ENCODE data around the gene FRMD1. TPM values are rescaled to one million over a fixed set of nuclear protein-coding genes. Genes with fewer than 3 reads are reported as not detected.

The FRMD1 gene
- total and polyA plus RNA-seq, 2 donors = 1.3 to 23.1 TPM

DNA sequence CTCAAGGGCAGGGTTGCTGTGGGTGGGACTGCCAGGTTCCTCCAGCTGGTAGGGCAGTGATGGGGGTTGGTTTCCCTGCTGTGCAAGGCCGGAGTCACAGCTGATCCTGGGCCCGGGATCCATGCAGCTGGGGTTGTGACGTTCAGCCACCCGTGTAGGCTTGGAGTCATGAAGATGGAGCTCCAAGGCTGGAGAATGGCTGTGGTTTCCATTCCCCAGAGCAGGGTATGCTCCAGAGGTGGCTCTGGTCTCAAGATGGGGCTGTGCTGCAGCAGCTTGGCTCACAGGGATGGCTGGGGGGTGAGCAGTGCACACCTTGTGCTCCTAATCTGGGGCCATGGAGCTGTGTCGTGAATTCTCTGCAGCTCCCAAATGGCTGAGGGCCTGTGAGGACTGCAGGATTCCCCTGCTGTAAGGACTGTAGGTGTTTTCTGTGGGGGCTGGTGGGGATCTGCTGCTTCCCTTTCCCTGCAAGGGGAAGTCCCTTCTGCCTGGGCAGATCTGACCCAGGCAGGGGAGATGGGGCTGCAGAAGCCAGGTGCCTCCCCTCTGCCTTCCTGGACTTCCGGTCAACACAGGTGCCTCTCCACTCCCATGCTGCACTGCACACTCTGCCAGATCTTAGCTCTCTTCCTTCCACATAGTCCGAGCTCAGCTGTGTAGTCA is 65.6 kb downstream of the FRMD1 start:
- 75% methylated on average over 7 of the region's 7 CpGs for WGBS
- H3K4me1 ChIP-seq (ENCODE audit: control insufficient read depth in 2 of 2, insufficient read depth in 2 of 2, low read length in 2 of 2) = peaks cover 0 to 8% of the 10 kb centered on the region in 2 donors

GRCh38 chr6:168012431-168013249 is 66.4 kb downstream of the FRMD1 start:
- WGBS = 85% methylated on average over 13 of the region's 13 CpGs
- Histone ChIP-seq H3K27ac (ENCODE audit: low read depth in 1 of 2, low read length in 1 of 2) (no peak overlapping the region), H3K4me3 (ENCODE audit: low read length in 2 of 2) (no peak overlapping the region), H3K9me3 (ENCODE audit: control insufficient read depth in 2 of 2, insufficient read depth in 1 of 2, low read length in 1 of 2) (peaks cover 5 to 26% of the 10 kb centered on the region in 2 donors), H3K4me1 (ENCODE audit: control insufficient read depth in 2 of 2, insufficient read depth in 2 of 2, low read length in 2 of 2) (peaks cover 0 to 8% of the 10 kb centered on the region in 2 donors), H3K36me3 (ENCODE audit: control insufficient read depth in 2 of 2, insufficient read depth in 2 of 2, low read length in 1 of 2) (no peaks in the 10 kb centered on the region), H3K27me3 (ENCODE audit: control insufficient read depth in 2 of 2, insufficient read depth in 1 of 2, low read length in 1 of 2) (no peaks in the 10 kb centered on the region)
- no peak for DNase-seq (ENCODE audit: low read depth in 6 of 9, low spot score in 9 of 9)

More for the DNA sequence above, 65.6 kb downstream of the FRMD1 start:
- H3K36me3 ChIP-seq (ENCODE audit: control insufficient read depth in 2 of 2, insufficient read depth in 2 of 2, low read length in 1 of 2) = no peaks in the 10 kb centered on the region
- H3K27me3 ChIP-seq (ENCODE audit: control insufficient read depth in 2 of 2, insufficient read depth in 1 of 2, low read length in 1 of 2) = no peaks in the 10 kb centered on the region
- H3K9me3 ChIP-seq (ENCODE audit: control insufficient read depth in 2 of 2, insufficient read depth in 1 of 2, low read length in 1 of 2) = peaks cover 5 to 26% of the 10 kb centered on the region in 2 donors
- DNase-seq (ENCODE audit: low read depth in 6 of 9, low spot score in 9 of 9) = no peak
- H3K27ac ChIP-seq (ENCODE audit: low read depth in 1 of 2, low read length in 1 of 2) = peak overlapping the region in 1 of 2 donors; percentile 17
- H3K4me3 ChIP-seq (ENCODE audit: low read length in 2 of 2) = no peak overlapping the region

DNA sequence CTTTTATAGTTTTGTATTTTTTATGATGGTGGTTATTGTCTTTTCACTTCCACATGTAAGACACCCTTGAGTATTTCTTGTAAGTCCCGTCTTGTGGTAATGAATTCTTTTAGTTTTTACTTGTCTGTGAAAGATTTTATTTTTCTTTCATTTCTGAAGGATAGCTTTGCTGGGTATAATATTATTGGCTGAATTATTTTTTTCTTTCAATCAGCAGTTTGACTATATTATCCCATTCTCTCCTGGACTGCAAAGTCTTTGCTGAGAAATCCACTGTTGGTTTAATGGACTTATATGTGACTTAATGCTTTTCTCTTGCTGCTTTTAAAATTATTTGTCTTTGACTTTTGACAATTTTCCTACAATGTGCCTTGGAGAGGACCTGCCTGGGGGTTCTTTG is 67.7 kb downstream of the FRMD1 start:
- WGBS = 99% methylated on average over 1 of the region's 1 CpG
- Histone ChIP-seq H3K36me3 (ENCODE audit: control insufficient read depth in 2 of 2, insufficient read depth in 2 of 2, low read length in 1 of 2) (no peaks in the 10 kb centered on the region), H3K9me3 (ENCODE audit: control insufficient read depth in 2 of 2, insufficient read depth in 1 of 2, low read length in 1 of 2) (peaks cover 5 to 20% of the 10 kb centered on the region in 2 donors), H3K27ac (ENCODE audit: low read depth in 1 of 2, low read length in 1 of 2) (no peak overlapping the region), H3K27me3 (ENCODE audit: control insufficient read depth in 2 of 2, insufficient read depth in 1 of 2, low read length in 1 of 2) (no peaks in the 10 kb centered on the region), H3K4me1 (ENCODE audit: control insufficient read depth in 2 of 2, insufficient read depth in 2 of 2, low read length in 2 of 2) (peaks cover 0 to 8% of the 10 kb centered on the region in 2 donors), H3K4me3 (ENCODE audit: low read length in 2 of 2) (no peak overlapping the region)
- DNase-seq (ENCODE audit: low read depth in 6 of 9, low spot score in 9 of 9) = no peak

GRCh38 chr6:168009331-168009730 is 69.7 kb downstream of the FRMD1 start:
- H3K27me3 ChIP-seq (ENCODE audit: control insufficient read depth in 2 of 2, insufficient read depth in 1 of 2, low read length in 1 of 2) = no peaks in the 10 kb centered on the region
- 93% methylated on average over 3 of the region's 3 CpGs for WGBS
- H3K27ac ChIP-seq (ENCODE audit: low read depth in 1 of 2, low read length in 1 of 2) = no peak overlapping the region
- H3K4me3 ChIP-seq (ENCODE audit: low read length in 2 of 2) = no peak overlapping the region
- peaks cover 5 to 15% of the 10 kb centered on the region in 2 donors for H3K9me3 ChIP-seq (ENCODE audit: control insufficient read depth in 2 of 2, insufficient read depth in 1 of 2, low read length in 1 of 2)
- no peak for DNase-seq (ENCODE audit: low read depth in 6 of 9, low spot score in 9 of 9)
- H3K36me3 ChIP-seq (ENCODE audit: control insufficient read depth in 2 of 2, insufficient read depth in 2 of 2, low read length in 1 of 2) = no peaks in the 10 kb centered on the region
- peaks cover 0 to 8% of the 10 kb centered on the region in 2 donors for H3K4me1 ChIP-seq (ENCODE audit: control insufficient read depth in 2 of 2, insufficient read depth in 2 of 2, low read length in 2 of 2)

DNA sequence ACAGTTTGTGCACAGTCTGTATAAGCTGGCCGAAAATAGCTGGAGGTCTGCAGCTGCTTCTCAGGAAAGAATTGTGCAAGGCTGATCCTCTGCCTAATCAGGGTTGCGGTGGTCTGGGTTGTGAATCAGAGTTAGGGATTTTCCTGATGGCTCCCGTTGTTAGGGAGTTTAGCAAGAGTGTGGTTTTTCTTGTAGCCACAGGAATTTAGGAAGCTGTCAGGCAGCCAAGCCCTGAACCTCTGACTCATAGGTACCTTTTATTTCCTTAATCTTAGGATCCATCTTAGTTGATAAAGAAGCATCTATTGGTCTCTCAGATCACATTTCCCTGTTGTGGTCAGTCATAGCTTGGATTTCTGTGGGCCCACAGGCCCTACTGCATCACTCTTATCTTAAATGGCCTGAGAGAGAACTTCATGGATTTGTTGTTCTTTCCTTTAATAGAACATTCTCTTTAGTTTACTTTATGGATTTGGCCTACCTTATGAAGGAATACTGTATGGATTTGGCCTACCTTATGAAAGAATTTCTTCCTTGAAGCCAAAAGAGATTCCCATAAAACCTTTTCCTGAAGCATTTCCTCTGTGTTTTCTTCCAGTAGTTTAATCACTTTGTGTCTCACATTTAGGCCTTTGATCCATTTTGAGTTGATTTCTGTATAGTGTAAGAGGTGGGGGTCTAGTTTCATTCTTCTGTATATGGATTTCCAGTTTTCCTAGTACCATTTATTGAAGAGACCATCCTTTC is 71.2 kb downstream of the FRMD1 start:
- Histone ChIP-seq H3K4me1 (ENCODE audit: control insufficient read depth in 2 of 2, insufficient read depth in 2 of 2, low read length in 2 of 2) (no peaks in the 10 kb centered on the region), H3K4me3 (ENCODE audit: low read length in 2 of 2) (no peak overlapping the region), H3K27ac (ENCODE audit: low read depth in 1 of 2, low read length in 1 of 2) (no peak overlapping the region), H3K36me3 (ENCODE audit: control insufficient read depth in 2 of 2, insufficient read depth in 2 of 2, low read length in 1 of 2) (no peaks in the 10 kb centered on the region), H3K27me3 (ENCODE audit: control insufficient read depth in 2 of 2, insufficient read depth in 1 of 2, low read length in 1 of 2) (no peaks in the 10 kb centered on the region), H3K9me3 (ENCODE audit: control insufficient read depth in 2 of 2, insufficient read depth in 1 of 2, low read length in 1 of 2) (peaks cover 4 to 6% of the 10 kb centered on the region in 2 donors)
- DNase-seq (ENCODE audit: low read depth in 6 of 9, low spot score in 9 of 9) = peak in 1 of 9 donors; percentile 39
- WGBS = 53% methylated on average over 3 of the region's 3 CpGs

DNA sequence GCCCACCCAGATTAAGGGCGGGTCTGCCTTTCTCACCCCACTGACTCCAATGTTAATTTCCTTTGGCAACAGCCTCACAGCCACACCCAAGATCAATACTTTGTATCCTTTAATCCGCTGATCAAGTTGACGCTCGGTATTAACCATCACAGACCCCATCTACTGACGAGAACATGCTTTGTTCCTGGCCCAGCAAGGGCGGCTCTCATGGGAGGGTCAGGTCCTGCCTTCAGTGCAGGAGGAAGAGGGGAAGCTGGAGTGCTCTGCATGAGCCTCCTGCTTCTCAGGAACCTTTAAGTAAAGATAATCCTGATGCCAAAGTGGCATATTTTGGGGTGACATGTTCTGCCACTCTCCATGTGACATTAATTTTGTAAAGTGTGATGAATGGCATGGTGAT is 73.2 kb downstream of the FRMD1 start:
- H3K4me1 ChIP-seq (ENCODE audit: control insufficient read depth in 2 of 2, insufficient read depth in 2 of 2, low read length in 2 of 2) = no peaks in the 10 kb centered on the region
- peaks cover 0 to 13% of the 10 kb centered on the region in 2 donors for H3K9me3 ChIP-seq (ENCODE audit: control insufficient read depth in 2 of 2, insufficient read depth in 1 of 2, low read length in 1 of 2)
- WGBS = 97% methylated on average over 6 of the region's 6 CpGs
- H3K4me3 ChIP-seq (ENCODE audit: low read length in 2 of 2) = no peak overlapping the region
- DNase-seq (ENCODE audit: low read depth in 6 of 9, low spot score in 9 of 9) = no peak
- no peaks in the 10 kb centered on the region for H3K27me3 ChIP-seq (ENCODE audit: control insufficient read depth in 2 of 2, insufficient read depth in 1 of 2, low read length in 1 of 2)
- H3K27ac ChIP-seq (ENCODE audit: low read depth in 1 of 2, low read length in 1 of 2) = no peak overlapping the region
- no peaks in the 10 kb centered on the region for H3K36me3 ChIP-seq (ENCODE audit: control insufficient read depth in 2 of 2, insufficient read depth in 2 of 2, low read length in 1 of 2)

DNA sequence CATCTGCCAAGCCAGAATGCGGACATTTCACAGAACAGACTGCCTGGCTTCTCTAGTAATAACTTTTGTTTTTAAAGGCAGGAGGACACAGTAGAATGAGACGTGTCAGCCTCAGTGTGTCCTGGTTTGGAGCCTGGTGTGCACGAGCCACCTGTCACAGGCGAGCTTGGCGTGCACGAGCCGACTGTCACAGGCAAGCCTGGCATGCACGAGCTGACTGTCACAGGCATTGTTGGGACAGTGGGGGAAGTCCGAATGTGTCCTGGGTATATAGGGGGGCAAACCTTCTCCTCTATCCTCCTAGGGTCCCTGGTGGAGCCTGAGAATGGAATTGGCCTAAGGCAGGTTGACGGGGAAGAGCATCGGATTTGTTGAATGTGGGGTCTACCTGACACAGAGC is 74.1 kb downstream of the FRMD1 start:
- Histone ChIP-seq H3K27ac (ENCODE audit: low read depth in 1 of 2, low read length in 1 of 2) (no peak overlapping the region), H3K36me3 (ENCODE audit: control insufficient read depth in 2 of 2, insufficient read depth in 2 of 2, low read length in 1 of 2) (no peaks in the 10 kb centered on the region), H3K27me3 (ENCODE audit: control insufficient read depth in 2 of 2, insufficient read depth in 1 of 2, low read length in 1 of 2) (no peaks in the 10 kb centered on the region), H3K4me1 (ENCODE audit: control insufficient read depth in 2 of 2, insufficient read depth in 2 of 2, low read length in 2 of 2) (no peaks in the 10 kb centered on the region), H3K9me3 (ENCODE audit: control insufficient read depth in 2 of 2, insufficient read depth in 1 of 2, low read length in 1 of 2) (peaks cover 0 to 15% of the 10 kb centered on the region in 2 donors), H3K4me3 (ENCODE audit: low read length in 2 of 2) (no peak overlapping the region)
- DNase-seq (ENCODE audit: low read depth in 6 of 9, low spot score in 9 of 9) = no peak
- 96% methylated on average over 11 of the region's 11 CpGs for WGBS

DNA sequence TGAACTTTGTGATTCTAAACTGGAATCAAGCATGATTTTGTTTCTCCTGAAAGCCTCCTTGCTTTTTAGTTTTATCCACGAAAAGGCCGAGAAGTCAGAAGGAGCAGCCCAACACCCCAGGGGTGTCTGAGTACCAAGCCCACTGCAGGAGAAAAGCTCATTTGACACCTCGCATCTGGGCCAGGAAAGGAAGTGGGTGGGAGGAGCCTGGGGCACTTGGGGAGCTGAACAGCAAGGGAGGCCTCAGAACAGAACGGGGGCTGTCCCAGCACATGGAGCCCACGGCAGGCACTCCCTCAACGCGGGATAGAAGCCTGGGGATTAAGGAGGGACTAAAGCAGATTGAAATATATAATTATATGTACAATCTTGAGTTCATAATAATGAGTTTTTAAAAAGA is 75.0 kb downstream of the FRMD1 start:
- 80% methylated on average over 7 of the region's 7 CpGs for WGBS
- peaks cover 0 to 15% of the 10 kb centered on the region in 2 donors for H3K9me3 ChIP-seq (ENCODE audit: control insufficient read depth in 2 of 2, insufficient read depth in 1 of 2, low read length in 1 of 2)
- H3K4me1 ChIP-seq (ENCODE audit: control insufficient read depth in 2 of 2, insufficient read depth in 2 of 2, low read length in 2 of 2) = no peaks in the 10 kb centered on the region
- H3K27ac ChIP-seq (ENCODE audit: low read depth in 1 of 2, low read length in 1 of 2) = peak overlapping the region in 1 of 2 donors; percentile 33
- no peak for DNase-seq (ENCODE audit: low read depth in 6 of 9, low spot score in 9 of 9)
- no peak overlapping the region for H3K4me3 ChIP-seq (ENCODE audit: low read length in 2 of 2)
- H3K27me3 ChIP-seq (ENCODE audit: control insufficient read depth in 2 of 2, insufficient read depth in 1 of 2, low read length in 1 of 2) = no peaks in the 10 kb centered on the region
- no peaks in the 10 kb centered on the region for H3K36me3 ChIP-seq (ENCODE audit: control insufficient read depth in 2 of 2, insufficient read depth in 2 of 2, low read length in 1 of 2)
